GM12874 (cell line): ENCODE data around the gene PSMB7.

Source experiments
- TF ChIP-seq, protein P1 (sequence below): IDR thresholded peaks from 2 replicates; pipeline ENCODE4 v1.5.1; 2011; ENCODE audit warnings: low read depth, mild to moderate bottlenecking, control low read depth, low read length, moderate library complexity; ENCODE audit not compliant: insufficient read depth

Gene PSMB7

DNA sequence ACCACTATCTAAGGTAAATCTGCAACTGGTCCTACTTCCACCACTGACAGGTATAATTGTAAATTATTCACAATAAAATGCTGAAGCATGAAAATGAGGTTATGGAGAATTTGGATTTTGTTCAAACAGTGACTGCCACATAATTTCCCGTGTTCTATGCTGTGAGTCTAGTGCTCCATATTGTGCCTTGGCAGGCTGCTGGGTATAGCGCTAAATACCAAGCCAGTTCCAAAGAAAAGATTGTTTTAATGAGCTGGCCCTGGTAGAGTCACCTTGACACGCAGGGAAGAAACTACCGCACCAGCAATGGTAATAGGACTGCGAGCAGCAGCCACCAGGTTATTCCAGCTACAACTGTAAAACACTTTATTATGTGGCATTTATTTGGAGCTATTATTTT is 30.4 kb downstream of the PSMB7 start:
- TF ChIP-seq, protein P1, sequence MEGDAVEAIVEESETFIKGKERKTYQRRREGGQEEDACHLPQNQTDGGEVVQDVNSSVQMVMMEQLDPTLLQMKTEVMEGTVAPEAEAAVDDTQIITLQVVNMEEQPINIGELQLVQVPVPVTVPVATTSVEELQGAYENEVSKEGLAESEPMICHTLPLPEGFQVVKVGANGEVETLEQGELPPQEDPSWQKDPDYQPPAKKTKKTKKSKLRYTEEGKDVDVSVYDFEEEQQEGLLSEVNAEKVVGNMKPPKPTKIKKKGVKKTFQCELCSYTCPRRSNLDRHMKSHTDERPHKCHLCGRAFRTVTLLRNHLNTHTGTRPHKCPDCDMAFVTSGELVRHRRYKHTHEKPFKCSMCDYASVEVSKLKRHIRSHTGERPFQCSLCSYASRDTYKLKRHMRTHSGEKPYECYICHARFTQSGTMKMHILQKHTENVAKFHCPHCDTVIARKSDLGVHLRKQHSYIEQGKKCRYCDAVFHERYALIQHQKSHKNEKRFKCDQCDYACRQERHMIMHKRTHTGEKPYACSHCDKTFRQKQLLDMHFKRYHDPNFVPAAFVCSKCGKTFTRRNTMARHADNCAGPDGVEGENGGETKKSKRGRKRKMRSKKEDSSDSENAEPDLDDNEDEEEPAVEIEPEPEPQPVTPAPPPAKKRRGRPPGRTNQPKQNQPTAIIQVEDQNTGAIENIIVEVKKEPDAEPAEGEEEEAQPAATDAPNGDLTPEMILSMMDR = no peak

DNA sequence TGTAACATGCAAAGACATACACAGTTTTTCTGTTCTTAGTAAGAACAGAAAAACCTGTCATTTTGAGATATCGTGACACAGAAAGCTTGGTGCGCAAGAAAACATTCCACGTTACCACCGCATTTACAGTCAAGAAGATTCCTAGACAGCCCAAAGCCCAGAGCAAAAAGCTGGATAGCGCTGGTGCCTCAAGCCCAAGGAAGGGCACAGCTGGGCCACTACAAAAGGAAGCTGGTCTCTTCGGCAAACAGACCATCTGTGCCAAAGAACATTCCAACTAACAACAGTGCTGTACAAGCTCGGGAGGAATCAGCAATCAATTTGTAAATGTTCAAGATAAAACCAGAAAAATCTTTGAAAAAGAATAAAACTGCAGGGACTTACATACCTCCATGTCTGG is 31.0 kb downstream of the PSMB7 start:
- TF ChIP-seq, protein P1 = no peak

DNA sequence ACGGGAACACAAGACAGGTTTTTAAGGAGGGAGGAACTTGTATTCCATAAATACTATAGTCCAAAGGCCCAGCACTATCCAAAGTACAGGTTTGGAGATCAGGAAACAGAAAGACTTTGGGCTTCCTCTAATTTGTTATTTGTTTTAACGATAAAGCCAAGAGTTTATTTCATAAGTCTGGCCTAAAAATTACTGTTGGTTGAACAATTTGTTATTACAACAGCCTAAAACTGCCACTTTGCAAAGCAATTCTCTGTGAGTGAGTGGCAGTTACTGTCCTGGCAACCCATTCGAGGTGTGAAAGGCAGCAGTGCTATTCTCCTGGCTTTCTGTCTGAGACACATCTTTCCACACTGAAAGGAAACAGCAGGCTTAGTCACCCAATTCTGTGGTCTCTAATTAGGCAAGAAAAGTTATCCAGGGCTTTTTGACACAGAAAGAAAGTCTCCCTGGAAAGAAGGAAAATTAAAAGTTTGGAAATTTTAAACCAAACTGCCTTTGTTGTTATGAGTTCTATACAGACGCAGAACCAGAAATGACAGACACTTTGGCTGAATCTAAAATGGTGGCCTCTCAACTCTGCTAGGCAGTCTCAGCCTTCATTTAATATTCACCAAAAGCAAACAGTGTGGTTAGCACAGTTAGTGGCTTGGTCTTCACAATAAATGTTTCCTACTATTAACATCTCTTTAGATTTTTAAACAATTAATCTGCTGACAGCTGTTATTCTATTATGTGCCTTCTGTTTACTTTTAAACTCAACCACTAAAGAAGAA is 33.9 kb downstream of the PSMB7 start:
- TF ChIP-seq, protein P1 = no peak

DNA sequence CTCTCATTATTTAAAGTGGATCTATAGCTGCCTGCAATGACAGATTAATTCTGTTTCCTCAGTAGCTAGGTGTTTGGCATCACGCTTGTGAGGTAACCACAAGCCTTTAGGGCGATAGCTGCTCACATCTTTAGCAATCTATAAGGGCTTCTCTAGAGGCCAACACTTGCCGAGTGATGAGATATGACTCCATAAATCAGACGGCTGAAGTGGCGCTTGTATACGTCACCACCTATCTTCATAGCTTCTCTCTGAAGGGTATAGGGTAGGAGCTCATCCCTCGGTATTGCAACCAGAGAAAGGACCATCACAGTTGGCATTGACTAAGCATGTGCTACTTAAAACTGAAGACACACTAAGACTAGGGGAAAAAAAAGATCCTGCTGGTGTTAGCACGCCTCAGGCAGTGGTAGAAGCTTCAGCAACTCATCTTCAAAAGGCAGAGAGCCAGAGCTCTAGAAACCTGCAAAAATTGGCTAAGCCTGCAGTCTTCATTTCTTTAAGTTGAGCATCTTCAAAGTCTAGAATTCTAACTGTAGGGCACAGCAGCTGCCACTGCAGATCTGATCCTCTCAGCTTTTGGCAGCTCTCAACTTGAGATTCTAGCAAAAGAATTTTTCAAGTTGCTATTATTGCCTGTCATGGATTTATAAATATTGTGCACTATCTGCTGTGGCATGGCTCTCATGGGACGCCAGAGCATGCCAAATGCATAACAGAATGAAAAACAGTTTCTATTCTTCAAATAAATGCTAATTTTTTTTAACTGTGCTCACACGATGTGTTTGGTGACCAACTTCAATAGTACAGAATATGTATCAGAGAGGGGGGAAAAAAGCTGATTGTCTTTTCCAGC is 37.5 kb downstream of the PSMB7 start:
- TF ChIP-seq, protein P1 = no peak

DNA sequence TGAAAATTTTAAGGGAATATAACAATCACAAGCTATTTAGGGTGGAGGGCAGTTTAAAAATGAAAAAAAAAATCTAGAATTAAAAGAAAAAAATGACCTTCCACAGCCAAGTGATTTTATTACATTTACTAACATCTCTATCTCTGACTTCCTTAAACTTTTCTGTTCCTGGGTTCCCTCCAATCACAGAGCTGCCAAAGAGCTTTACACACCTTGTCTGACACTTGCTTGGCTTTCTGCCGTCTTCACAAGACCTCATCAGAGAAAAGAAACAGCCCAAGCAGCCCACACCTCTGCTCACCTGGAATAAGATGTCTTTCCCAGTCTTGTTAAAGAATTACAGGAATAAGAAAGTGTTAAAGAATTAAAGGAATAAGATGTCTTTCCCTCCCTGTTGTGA is 38.9 kb downstream of the PSMB7 start:
- TF ChIP-seq, protein P1 = no peak

DNA sequence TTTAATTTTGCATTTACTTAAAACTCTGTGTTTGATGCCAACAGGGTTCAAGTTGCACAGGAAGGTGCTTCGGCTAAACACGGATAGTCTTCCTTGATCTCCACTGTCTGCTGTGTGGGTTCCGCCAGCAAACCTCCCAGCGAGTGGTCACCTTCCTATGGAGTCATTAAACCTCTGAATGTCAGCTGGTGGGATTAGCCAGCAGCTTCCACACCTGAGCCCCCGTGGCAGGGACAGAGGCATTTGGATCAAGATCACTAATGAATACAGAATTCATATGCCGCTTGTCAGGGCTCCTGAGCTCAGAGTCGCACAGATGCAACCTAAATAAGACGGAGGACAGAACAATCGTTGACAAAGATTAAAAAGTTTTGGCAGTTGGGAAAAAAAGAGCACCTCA is 39.5 kb downstream of the PSMB7 start:
- TF ChIP-seq, protein P1 = no peak

DNA sequence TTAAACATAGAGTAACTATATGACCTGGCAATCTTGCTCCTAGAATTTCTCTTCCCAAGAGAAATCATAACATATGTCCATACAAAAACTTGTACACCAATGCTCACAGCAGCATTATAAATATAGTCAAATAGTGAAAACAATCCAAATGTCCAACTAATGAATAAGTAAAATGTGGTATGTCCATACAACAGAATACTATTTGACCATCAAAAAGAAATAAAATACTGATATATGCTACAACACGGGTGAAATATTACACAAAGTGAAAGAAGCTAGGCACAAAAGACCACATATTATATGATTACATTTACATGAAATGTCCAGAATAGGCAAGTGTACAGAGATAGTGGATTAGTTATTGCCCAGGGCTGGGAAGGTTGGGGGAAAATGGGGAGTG is 41.4 kb downstream of the PSMB7 start:
- TF ChIP-seq, protein P1 = no peak
